ENCODE data around the gene TGM2. TPM values are rescaled to one million over a fixed set of nuclear protein-coding genes. Genes with fewer than 3 reads are reported as not detected.

The TGM2 gene
- total RNA-seq, 1 experiment from 2014 or later, result 113 TPM

DNA sequence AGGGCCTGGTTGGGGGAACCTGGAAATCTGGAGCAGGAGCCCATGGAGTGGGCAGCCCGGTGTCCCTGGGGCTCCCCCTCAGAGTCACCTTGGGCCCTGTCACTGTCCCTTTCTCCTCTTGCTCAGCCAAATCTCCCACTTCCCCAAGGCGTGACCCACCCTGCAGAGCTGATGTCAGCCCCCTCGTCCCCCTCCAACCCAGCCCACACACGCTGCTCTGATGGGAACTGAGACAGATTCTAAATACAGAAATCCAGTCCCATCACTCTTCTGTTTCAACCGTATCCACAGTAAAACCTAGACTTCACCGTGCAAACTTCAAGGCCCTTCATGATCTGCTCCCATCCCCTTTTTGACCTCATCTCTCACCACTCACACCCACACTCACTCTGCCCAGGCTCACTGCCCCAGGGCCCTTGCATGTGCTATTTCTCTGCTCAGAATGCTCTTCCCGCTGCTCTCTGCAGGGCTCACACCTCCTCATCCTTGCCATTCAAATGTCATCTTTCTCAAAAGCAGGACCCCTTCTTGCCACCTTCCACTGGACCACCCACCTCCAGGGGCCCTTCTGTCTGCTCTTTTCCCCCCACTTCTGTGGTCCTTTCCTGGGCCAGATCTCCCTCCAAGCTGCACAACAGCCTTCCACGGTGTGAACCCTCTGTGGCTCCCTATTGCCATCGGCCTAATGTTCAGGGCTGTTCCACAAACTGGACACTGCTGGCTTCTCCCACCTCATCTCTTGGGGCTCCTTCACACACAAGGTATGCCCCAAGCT is 16.6 kb downstream of the TGM2 start:
- intact Hi-C loops (cut with micrococcal nuclease; ENCODE audit: unreplicated experiment) (no loop called here), in situ Hi-C loops (cut with HindIII; ENCODE audit: low pct_unique_long_range_greater_than_20kb, low sequenced_read_pairs) (no loop called here)
- Histone ChIP-seq H3K4me1 (ENCODE audit: control insufficient read depth, insufficient read depth, low read length) (peaks cover 24% of the 10 kb centered on the region), H3K27me3 (ENCODE audit: control insufficient read depth, insufficient read depth, low read length) (no peaks in the 10 kb centered on the region), H3K27ac (ENCODE audit: low read length) (no peak overlapping the region), H3K9me3 (ENCODE audit: control insufficient read depth, insufficient read depth, low read depth, low read length) (no peaks in the 10 kb centered on the region), H3K36me3 (ENCODE audit: control insufficient read depth, insufficient read depth, low read length) (no peaks in the 10 kb centered on the region; the same call in 1 of the 2 replicates), H3K4me3 (ENCODE audit: low read depth in 2 of 2, low read length in 2 of 2) (no peak overlapping the region)
- ChIA-PET CTCF (no interaction called here), POLR2A (no interaction called here)
- TF ChIP-seq, protein P1, sequence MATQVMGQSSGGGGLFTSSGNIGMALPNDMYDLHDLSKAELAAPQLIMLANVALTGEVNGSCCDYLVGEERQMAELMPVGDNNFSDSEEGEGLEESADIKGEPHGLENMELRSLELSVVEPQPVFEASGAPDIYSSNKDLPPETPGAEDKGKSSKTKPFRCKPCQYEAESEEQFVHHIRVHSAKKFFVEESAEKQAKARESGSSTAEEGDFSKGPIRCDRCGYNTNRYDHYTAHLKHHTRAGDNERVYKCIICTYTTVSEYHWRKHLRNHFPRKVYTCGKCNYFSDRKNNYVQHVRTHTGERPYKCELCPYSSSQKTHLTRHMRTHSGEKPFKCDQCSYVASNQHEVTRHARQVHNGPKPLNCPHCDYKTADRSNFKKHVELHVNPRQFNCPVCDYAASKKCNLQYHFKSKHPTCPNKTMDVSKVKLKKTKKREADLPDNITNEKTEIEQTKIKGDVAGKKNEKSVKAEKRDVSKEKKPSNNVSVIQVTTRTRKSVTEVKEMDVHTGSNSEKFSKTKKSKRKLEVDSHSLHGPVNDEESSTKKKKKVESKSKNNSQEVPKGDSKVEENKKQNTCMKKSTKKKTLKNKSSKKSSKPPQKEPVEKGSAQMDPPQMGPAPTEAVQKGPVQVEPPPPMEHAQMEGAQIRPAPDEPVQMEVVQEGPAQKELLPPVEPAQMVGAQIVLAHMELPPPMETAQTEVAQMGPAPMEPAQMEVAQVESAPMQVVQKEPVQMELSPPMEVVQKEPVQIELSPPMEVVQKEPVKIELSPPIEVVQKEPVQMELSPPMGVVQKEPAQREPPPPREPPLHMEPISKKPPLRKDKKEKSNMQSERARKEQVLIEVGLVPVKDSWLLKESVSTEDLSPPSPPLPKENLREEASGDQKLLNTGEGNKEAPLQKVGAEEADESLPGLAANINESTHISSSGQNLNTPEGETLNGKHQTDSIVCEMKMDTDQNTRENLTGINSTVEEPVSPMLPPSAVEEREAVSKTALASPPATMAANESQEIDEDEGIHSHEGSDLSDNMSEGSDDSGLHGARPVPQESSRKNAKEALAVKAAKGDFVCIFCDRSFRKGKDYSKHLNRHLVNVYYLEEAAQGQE (IDR thresholded peaks at IDR 0.05; ENCODE audit: insufficient read depth in 1 of 2, low read depth in 2 of 2, low read length in 1 of 2), result no peak
- TF ChIP-seq POLR2AphosphoS5 (IDR thresholded peaks at IDR 0.05; ENCODE audit: low read depth, low read length), result no peak
- no peak for TF ChIP-seq SIN3A (IDR thresholded peaks at IDR 0.05; ENCODE audit: borderline replicate concordance, insufficient read depth, low read depth, low read length)
- TF ChIP-seq, protein P2, sequence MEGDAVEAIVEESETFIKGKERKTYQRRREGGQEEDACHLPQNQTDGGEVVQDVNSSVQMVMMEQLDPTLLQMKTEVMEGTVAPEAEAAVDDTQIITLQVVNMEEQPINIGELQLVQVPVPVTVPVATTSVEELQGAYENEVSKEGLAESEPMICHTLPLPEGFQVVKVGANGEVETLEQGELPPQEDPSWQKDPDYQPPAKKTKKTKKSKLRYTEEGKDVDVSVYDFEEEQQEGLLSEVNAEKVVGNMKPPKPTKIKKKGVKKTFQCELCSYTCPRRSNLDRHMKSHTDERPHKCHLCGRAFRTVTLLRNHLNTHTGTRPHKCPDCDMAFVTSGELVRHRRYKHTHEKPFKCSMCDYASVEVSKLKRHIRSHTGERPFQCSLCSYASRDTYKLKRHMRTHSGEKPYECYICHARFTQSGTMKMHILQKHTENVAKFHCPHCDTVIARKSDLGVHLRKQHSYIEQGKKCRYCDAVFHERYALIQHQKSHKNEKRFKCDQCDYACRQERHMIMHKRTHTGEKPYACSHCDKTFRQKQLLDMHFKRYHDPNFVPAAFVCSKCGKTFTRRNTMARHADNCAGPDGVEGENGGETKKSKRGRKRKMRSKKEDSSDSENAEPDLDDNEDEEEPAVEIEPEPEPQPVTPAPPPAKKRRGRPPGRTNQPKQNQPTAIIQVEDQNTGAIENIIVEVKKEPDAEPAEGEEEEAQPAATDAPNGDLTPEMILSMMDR (IDR thresholded peaks at IDR 0.05), result no peak
- TF ChIP-seq TCF7L2 (IDR thresholded peaks at IDR 0.05; ENCODE audit: low read depth, low read length), result no peak
- DNase-seq (ENCODE audit: low read depth, low spot score) (no peak), ATAC-seq (no peak)
- BruUV-seq (replicated peaks), result no TSS peak

DNA sequence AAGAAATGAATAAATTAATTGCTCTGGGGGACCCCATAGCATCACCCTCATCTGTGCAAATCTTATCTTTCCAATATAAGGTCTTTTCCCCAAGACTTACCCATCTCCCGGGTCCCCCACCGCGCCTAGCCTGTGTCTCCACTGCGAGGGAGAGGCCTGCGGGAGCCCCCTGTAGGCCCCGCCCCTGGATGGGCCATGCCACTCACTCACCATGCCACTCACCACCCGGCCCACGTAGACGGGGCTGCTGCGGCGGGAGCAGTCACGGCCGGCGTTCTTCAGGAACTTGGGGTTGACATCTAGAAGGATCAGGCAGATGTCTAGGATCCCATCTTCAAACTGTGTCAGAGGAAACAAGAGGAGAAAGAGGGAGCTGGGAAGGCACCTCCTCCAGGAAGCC is 17.3 kb downstream of the TGM2 start:
- DNase-seq (ENCODE audit: low read depth, low spot score), result no peak
- Histone ChIP-seq H3K4me1 (ENCODE audit: control insufficient read depth, insufficient read depth, low read length) (peaks cover 28% of the 10 kb centered on the region), H3K9me3 (ENCODE audit: control insufficient read depth, insufficient read depth, low read depth, low read length) (no peaks in the 10 kb centered on the region), H3K27me3 (ENCODE audit: control insufficient read depth, insufficient read depth, low read length) (no peaks in the 10 kb centered on the region), H3K4me3 (ENCODE audit: low read depth in 2 of 2, low read length in 2 of 2) (no peak overlapping the region), H3K27ac (ENCODE audit: low read length) (no peak overlapping the region), H3K36me3 (ENCODE audit: control insufficient read depth, insufficient read depth, low read length) (no peaks in the 10 kb centered on the region; the same call in 1 of the 2 replicates)
- intact Hi-C loops (cut with micrococcal nuclease; ENCODE audit: unreplicated experiment) (no loop called here), in situ Hi-C loops (cut with HindIII; ENCODE audit: low pct_unique_long_range_greater_than_20kb, low sequenced_read_pairs) (no loop called here)
- BruUV-seq (replicated peaks), result no TSS peak
- ChIA-PET POLR2A (no interaction called here), CTCF (no interaction called here)
- TF ChIP-seq, protein P1 (IDR thresholded peaks at IDR 0.05; ENCODE audit: insufficient read depth in 1 of 2, low read depth in 2 of 2, low read length in 1 of 2), result no peak
- TF ChIP-seq TCF7L2 (IDR thresholded peaks at IDR 0.05; ENCODE audit: low read depth, low read length) (no peak), SIN3A (IDR thresholded peaks at IDR 0.05; ENCODE audit: borderline replicate concordance, insufficient read depth, low read depth, low read length) (no peak), POLR2AphosphoS5 (IDR thresholded peaks at IDR 0.05; ENCODE audit: low read depth, low read length) (no peak)
- TF ChIP-seq, protein P2 (IDR thresholded peaks at IDR 0.05), result no peak
- no peak for ATAC-seq
